ENCODE measurements around the gene VKORC1L1. TPM values are rescaled to one million over a fixed set of nuclear protein-coding genes. Genes with fewer than 3 reads are reported as not detected.

Gene VKORC1L1
- total and polyA plus RNA-seq, 2 of the 8 experiments (the other 6 are each of a cell fraction or from before 2014, with no cell fraction given): 12.7 to 45.3 TPM

DNA sequence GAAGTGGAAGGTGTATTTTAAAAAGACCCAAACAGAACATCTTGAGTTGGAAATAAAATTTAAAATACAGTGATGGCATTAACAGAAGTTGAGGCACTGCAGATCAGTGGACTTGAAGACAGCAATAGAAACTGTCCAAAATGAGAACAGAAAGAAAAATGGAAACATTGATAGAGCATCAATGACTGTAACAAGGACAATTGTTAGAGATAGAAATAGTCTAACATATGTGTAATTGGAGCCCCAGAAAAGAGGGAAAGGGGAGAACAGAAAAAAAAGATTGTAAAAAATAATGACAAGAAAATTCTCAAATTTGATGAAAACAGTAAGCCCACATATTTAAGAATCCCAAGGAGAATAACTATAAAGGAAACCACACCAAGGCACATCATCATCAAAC, 29.4 kb downstream of the VKORC1L1 start:
- no peaks in the 10 kb centered on the region for H3K23me2 ChIP-seq (ENCODE audit: low read depth, low read length)
- no peak overlapping the region for H3K9ac ChIP-seq (replicated peaks in 1 of 4; ENCODE audit: extremely low read depth in 1 of 4, low read depth in 3 of 4, low read length in 3 of 4)
- TF ChIP-seq SP1 (IDR thresholded peaks at IDR 0.05; ENCODE audit: low read depth, low read length): no peak
- no peak overlapping the region for H4K5ac ChIP-seq (ENCODE audit: insufficient read length, low read depth, low read length)
- no peak overlapping the region for H2BK12ac ChIP-seq (ENCODE audit: low read depth, low read length)
- no peaks in the 10 kb centered on the region for H4K20me1 ChIP-seq (replicated peaks in 1 of 2; ENCODE audit: control insufficient read depth in 1 of 2, insufficient read depth in 2 of 2, low read length in 2 of 2)
- H3K9me3 ChIP-seq (ENCODE audit: insufficient read depth in 2 of 2, low read depth in 1 of 2, low read length in 1 of 2): 0 out of 4 replicates have a peak, but pooled peaks cover 0 to 3% of the 10 kb centered on the region in 2 experiments
- H3K4ac ChIP-seq (replicated peaks; ENCODE audit: insufficient read length, low read depth, low read length): no peak overlapping the region
- H2AFZ ChIP-seq (ENCODE audit: low read length): no peak overlapping the region
- no peaks in the 10 kb centered on the region for H3K79me2 ChIP-seq (ENCODE audit: control insufficient read depth in 1 of 2, insufficient read depth in 2 of 2, low read length in 2 of 2)
- no peak overlapping the region for H3K56ac ChIP-seq (replicated peaks; ENCODE audit: insufficient read length, low read depth, low read length)
- H2BK15ac ChIP-seq (ENCODE audit: low read length): no peak overlapping the region
- no peak overlapping the region for H2BK120ac ChIP-seq (replicated peaks; ENCODE audit: low read depth, low read length)
- H3K27me3 ChIP-seq (replicated peaks in 1 of 4; ENCODE audit: control insufficient read depth in 3 of 4, extremely low read depth in 1 of 4, insufficient read depth in 3 of 4, low read length in 3 of 4): no peaks in the 10 kb centered on the region
- H2BK20ac ChIP-seq (ENCODE audit: low read length): no peak overlapping the region
- FAIRE-seq (no peak), DNase-seq (ENCODE audit: low read depth in 1 of 2, low spot score in 2 of 2) (no peak)
- H4K8ac ChIP-seq (ENCODE audit: extremely low read depth, insufficient read depth, low read length): no peak overlapping the region
- CTCF ChIA-PET (ENCODE audit: partially characterized antibody): no interaction called here
- no peak overlapping the region for H3K14ac ChIP-seq (ENCODE audit: insufficient read length)
- no peaks in the 10 kb centered on the region for H3K36me3 ChIP-seq (ENCODE audit: control insufficient read depth in 2 of 4, insufficient read depth in 4 of 4, low read length in 3 of 4)
- POLR2A ChIA-PET (ENCODE audit: partially characterized antibody): no interaction called here
- no peak overlapping the region for H3K27ac ChIP-seq (ENCODE audit: low read depth, low read length)
- no peak overlapping the region for H2BK5ac ChIP-seq (ENCODE audit: low read depth, low read length)
- H3K4me1 ChIP-seq (replicated peaks in 1 of 4; ENCODE audit: control insufficient read depth in 3 of 4, insufficient read depth in 4 of 4, low read length in 3 of 4): no peaks in the 10 kb centered on the region
- H3K4me2 ChIP-seq (ENCODE audit: insufficient read depth in 1 of 2, low read depth in 2 of 2, low read length in 2 of 2): no peak overlapping the region
- no peak overlapping the region for H4K91ac ChIP-seq (replicated peaks; ENCODE audit: insufficient read length, low read length)
- no peak overlapping the region for H2AK5ac ChIP-seq (ENCODE audit: low read depth, low read length)
- H3K79me1 ChIP-seq (ENCODE audit: low read depth, low read length): no peaks in the 10 kb centered on the region
- no peak overlapping the region for H3K4me3 ChIP-seq (ENCODE audit: extremely low read depth in 1 of 4, insufficient read depth in 2 of 4, low read depth in 3 of 4, low read length in 4 of 4)
- no peak overlapping the region for H3K18ac ChIP-seq (ENCODE audit: extremely low read depth, low read length)
- H3K23ac ChIP-seq (ENCODE audit: insufficient read length): no peak overlapping the region
